ENCODE data around the gene PARD3.

PARD3 gene

DNA sequence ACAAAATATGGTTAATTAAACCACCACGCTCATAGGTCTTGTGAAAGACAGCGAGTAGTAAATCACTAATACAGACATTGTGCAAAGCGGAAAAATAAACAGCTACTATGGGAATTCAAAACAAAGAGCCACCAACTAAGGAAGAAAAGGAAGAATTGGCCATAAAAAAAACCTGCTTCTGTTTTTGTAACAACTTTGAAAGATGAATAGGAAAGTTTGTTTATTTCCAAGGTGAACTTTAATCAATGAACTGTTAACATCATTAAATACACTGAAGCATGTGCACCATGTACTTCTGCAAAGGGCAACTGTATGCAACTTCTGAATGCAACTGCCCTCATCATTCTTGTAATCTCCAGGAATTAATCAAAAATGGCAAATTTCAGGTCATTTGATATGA lies 651.1 kb downstream of the PARD3 start:
- no peak for DNase-seq
- Histone ChIP-seq H3K27ac (no peak overlapping the region), H3K4me1 (no peaks in the 10 kb centered on the region), H3K9me3 (no peaks in the 10 kb centered on the region), H3K36me3 (no peaks in the 10 kb centered on the region), H3K4me3 (no peak overlapping the region), H3K27me3 (no peaks in the 10 kb centered on the region)
- intact Hi-C loops (cut with DNase I; ENCODE audit: low total_unique reads) = no loop called here
- TF ChIP-seq, protein P1, sequence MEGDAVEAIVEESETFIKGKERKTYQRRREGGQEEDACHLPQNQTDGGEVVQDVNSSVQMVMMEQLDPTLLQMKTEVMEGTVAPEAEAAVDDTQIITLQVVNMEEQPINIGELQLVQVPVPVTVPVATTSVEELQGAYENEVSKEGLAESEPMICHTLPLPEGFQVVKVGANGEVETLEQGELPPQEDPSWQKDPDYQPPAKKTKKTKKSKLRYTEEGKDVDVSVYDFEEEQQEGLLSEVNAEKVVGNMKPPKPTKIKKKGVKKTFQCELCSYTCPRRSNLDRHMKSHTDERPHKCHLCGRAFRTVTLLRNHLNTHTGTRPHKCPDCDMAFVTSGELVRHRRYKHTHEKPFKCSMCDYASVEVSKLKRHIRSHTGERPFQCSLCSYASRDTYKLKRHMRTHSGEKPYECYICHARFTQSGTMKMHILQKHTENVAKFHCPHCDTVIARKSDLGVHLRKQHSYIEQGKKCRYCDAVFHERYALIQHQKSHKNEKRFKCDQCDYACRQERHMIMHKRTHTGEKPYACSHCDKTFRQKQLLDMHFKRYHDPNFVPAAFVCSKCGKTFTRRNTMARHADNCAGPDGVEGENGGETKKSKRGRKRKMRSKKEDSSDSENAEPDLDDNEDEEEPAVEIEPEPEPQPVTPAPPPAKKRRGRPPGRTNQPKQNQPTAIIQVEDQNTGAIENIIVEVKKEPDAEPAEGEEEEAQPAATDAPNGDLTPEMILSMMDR (IDR thresholded peaks at IDR 0.05) = no peak

DNA sequence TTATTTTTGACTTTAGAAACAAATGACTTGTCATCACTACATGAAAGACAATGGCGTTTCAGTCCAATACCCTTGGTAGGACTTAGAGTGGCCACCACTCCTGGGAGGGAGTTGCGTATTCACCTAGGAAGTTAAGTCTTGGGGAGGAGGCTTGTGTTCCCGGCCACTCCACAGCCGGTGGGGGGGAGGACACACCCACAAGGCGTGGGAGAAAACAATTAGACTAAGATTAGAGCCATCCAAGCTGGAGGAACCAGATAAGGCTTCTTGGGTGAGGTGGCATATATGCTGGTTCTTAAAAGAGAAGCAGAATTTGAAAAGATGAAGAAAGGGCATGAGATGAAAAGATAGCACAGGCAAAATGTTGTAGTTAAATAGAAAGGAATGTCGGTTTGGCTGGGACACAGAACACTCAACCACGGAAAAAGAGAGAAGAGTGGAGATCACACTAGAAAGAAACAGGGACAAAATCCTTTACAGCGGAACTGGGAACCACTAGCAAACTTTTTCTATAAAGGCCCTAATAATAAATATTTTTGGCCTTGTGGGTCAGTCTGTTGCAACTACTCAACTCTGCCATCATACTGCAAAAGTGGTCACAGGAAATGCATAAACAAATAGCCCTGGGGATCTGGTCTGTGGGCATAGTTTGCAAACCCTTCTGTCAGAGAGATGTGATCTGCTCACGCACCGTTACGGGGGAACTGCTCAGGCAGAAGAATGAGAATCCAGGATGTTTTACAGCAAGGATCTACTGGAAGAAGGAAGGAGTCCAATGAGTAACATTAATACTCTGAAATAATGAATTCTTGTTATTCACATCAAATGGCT lies 651.8 kb downstream of the PARD3 start:
- Histone ChIP-seq H3K27ac (no peak overlapping the region), H3K9me3 (no peaks in the 10 kb centered on the region), H3K4me3 (no peak overlapping the region), H3K4me1 (no peaks in the 10 kb centered on the region), H3K27me3 (no peaks in the 10 kb centered on the region), H3K36me3 (no peaks in the 10 kb centered on the region)
- TF ChIP-seq, protein P1 (IDR thresholded peaks at IDR 0.05) = no peak
- intact Hi-C loops (cut with DNase I; ENCODE audit: low total_unique reads) = no loop called here
- DNase-seq = no peak

DNA sequence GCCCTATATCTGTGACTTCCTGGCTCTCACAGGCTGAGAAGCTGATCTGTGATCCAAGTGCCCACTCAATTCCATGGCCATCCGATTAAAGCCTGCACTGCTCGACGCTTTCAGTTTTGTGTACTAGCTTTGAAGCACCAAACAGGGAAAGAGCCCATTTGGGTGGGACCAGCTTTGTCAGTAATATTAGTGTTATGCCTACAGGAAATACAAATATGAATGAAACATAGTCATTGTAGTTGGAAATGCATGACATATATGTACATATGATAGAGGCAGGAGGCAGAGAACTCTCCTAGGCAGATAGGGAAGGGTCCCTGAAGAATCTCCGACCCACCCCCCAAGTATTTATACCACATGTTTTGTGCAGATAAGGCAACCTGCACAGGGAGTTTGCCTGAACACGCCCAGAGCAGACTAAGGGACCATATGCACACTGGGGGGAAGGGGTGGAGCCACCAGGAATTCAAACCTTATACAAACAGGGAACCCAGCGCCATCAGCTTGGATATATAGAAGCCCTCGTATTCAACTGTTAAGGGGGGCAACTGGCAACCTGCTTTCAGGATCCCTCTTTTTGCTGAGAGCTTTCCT lies 653.2 kb downstream of the PARD3 start:
- TF ChIP-seq, protein P1 (IDR thresholded peaks at IDR 0.05) = no peak
- Histone ChIP-seq H3K9me3 (no peaks in the 10 kb centered on the region), H3K4me3 (no peak overlapping the region), H3K27ac (no peak overlapping the region), H3K36me3 (no peaks in the 10 kb centered on the region), H3K4me1 (no peaks in the 10 kb centered on the region), H3K27me3 (no peaks in the 10 kb centered on the region)
- DNase-seq = no peak
- intact Hi-C loops (cut with DNase I; ENCODE audit: low total_unique reads) = no loop called here

DNA sequence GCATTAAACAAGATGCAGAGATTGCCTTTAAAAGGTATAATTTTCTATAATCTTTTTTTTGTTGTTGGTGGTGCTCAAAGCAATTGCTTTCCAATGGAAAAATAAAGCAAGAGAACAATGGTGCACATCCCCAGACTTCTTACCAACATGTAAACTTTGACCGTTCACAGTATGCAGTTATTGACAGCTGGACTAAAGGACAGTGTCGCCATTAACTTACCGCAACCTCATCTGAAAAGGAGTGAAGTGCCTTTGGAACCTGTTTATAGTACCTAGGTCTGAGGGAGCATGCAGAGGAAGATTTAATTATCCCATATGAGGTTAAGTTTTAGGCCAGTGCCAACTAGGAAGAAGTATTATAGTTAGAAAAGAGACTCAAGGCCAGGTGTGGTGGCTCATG lies 654.5 kb downstream of the PARD3 start:
- Histone ChIP-seq H3K4me3 (no peak overlapping the region), H3K27ac (no peak overlapping the region), H3K27me3 (no peaks in the 10 kb centered on the region), H3K4me1 (no peaks in the 10 kb centered on the region), H3K9me3 (no peaks in the 10 kb centered on the region), H3K36me3 (no peaks in the 10 kb centered on the region)
- no peak for DNase-seq
- intact Hi-C loops (cut with DNase I; ENCODE audit: low total_unique reads) = no loop called here
- TF ChIP-seq, protein P1 (IDR thresholded peaks at IDR 0.05) = no peak

DNA sequence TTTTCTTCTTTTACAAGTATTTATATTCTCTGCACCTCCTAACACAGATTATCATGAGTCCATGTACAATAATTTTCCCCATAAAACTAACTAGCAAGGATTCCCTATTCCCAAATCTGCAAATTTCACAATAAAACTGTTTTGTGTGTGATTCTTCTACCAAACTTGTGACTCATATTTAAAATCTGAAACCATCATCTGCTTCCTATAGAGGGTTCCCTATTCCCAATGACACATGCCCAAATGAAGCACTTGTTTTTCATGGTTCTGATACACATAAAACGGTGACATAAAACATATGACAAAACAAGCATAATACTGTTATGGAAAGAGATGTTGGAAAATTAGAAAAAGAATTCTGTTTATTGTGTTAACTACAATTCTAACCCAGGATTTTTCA lies 657.6 kb downstream of the PARD3 start:
- H3K27me3 ChIP-seq = no peaks in the 10 kb centered on the region
- TF ChIP-seq, protein P1 (IDR thresholded peaks at IDR 0.05) = no peak
- no peak overlapping the region for H3K4me3 ChIP-seq
- no peak overlapping the region for H3K27ac ChIP-seq
- H3K36me3 ChIP-seq = no peaks in the 10 kb centered on the region
- H3K4me1 ChIP-seq = no peaks in the 10 kb centered on the region
- intact Hi-C loops (cut with DNase I; ENCODE audit: low total_unique reads) = no loop called here
- H3K9me3 ChIP-seq = no peaks in the 10 kb centered on the region
- DNase-seq = no peak
